ENCODE data around the gene ATN1.

The ATN1 gene

GRCh38 chr12:6928703-6929407, 1.1 kb downstream of the ATN1 start:
- DNase-seq = no peak

DNA sequence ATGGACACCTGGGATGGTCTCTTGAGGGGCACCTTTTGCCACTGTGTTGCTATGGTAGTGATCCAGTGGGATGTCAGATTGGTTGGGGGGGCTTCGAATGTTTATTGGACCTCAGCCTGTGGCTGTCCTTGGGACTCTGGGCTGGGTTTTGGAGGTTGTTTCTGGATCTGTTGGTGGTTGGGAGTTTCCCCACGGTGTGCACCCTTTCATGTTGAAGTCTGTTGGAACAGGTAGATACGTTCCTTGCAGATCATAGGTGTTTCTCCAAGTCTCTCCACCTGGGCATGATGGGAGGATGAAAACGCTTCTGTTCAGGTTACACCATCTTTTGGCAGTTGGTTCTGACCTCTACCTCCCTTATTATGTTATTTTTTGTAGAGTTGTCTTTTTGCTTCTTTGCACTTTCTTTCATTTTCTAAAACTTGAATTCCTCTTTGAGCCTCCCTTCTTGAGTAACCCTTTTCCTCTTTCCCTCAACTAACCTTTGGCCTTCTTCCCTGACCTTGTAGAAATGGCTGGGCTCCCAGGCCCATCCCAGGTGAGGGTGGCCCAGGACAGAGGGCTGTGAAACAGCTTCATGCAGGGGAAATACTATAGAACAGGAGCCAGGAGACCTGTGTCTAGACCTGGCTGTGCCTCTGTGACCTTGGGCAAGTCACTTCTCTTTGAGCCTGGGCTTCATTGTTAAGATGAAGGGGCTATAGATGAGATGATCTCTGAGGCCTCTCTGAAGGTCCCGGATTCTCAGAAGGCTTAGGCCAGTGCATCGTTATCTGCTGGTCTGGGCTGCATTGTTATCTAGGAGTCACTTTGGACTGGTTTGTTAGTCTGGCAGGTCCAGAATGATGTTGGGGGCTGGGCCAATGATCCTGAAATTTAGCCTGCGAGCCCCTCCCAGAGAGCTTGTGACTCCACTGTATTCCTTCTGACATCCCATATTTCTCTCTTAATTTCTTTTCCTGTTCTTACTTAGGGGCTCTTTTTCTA, 2.0 kb downstream of the ATN1 start:
- DNase-seq = no peak

DNA sequence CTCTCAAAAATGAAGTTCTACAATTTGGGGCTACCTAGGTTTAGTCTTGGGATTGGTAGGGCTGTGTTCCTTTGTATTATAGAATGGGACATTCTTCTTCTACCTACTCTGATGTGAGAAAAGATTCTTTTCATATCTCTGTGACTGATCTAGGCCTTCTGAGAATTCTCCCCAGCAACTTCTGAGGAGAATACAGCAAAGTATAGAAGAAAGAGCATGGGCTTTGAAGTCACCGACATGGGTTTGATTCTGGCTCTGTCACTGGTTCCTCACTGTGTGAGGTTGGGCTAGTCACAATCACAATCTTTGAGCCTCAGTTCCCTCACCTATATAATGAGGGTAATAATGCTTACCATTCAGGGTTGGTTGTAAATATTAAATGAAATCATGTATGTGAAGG, 5.0 kb downstream of the ATN1 start:
- no peak for DNase-seq

DNA sequence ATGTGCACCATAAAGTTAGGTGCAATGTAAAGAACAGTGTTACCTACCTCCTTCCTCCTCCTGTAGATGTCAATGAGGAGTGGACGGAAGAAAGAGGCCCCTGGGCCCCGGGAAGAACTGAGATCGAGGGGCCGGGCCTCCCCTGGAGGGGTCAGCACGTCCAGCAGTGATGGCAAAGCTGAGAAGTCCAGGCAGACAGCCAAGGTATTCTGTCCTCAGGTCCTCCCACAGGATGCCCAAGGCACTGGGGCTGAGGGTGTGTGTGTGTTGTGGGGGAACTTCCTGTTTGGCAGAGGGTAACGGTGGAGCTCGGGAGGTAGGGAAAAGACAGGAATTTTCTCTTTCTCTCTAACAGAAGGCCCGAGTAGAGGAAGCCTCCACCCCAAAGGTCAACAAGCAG, 6.4 kb downstream of the ATN1 start:
- DNase-seq = no peak

DNA sequence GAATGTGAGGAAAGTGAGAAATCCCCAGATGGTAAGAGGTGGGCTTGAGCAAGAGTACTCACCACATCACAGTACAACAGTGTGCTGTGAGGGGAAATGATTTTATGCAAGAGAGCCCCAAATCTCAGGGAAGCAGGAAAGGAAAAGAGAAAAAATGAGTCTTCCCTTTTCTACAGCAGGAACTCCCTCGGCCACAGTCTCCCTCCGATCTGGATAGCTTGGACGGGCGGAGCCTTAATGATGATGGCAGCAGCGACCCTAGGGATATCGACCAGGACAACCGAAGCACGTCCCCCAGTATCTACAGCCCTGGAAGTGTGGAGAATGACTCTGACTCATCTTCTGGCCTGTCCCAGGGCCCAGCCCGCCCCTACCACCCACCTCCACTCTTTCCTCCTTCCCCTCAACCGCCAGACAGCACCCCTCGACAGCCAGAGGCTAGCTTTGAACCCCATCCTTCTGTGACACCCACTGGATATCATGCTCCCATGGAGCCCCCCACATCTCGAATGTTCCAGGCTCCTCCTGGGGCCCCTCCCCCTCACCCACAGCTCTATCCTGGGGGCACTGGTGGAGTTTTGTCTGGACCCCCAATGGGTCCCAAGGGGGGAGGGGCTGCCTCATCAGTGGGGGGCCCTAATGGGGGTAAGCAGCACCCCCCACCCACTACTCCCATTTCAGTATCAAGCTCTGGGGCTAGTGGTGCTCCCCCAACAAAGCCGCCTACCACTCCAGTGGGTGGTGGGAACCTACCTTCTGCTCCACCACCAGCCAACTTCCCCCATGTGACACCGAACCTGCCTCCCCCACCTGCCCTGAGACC, 7.8 kb downstream of the ATN1 start:
- no peak for DNase-seq

DNA sequence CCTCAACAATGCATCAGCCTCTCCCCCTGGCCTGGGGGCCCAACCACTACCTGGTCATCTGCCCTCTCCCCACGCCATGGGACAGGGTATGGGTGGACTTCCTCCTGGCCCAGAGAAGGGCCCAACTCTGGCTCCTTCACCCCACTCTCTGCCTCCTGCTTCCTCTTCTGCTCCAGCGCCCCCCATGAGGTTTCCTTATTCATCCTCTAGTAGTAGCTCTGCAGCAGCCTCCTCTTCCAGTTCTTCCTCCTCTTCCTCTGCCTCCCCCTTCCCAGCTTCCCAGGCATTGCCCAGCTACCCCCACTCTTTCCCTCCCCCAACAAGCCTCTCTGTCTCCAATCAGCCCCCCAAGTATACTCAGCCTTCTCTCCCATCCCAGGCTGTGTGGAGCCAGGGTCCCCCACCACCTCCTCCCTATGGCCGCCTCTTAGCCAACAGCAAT, 8.5 kb downstream of the ATN1 start:
- no peak for DNase-seq

DNA sequence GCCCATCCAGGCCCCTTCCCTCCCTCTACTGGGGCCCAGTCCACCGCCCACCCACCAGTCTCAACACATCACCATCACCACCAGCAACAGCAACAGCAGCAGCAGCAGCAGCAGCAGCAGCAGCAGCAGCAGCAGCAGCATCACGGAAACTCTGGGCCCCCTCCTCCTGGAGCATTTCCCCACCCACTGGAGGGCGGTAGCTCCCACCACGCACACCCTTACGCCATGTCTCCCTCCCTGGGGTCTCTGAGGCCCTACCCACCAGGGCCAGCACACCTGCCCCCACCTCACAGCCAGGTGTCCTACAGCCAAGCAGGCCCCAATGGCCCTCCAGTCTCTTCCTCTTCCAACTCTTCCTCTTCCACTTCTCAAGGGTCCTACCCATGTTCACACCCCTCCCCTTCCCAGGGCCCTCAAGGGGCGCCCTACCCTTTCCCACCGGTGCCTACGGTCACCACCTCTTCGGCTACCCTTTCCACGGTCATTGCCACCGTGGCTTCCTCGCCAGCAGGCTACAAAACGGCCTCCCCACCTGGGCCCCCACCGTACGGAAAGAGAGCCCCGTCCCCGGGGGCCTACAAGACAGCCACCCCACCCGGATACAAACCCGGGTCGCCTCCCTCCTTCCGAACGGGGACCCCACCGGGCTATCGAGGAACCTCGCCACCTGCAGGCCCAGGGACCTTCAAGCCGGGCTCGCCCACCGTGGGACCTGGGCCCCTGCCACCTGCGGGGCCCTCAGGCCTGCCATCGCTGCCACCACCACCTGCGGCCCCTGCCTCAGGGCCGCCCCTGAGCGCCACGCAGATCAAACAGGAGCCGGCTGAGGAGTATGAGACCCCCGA, 9.1 kb downstream of the ATN1 start:
- no peak for DNase-seq

GRCh38 chr12:6937481-6938352, 10.0 kb downstream of the ATN1 start:
- DNase-seq = peak; percentile 87

DNA sequence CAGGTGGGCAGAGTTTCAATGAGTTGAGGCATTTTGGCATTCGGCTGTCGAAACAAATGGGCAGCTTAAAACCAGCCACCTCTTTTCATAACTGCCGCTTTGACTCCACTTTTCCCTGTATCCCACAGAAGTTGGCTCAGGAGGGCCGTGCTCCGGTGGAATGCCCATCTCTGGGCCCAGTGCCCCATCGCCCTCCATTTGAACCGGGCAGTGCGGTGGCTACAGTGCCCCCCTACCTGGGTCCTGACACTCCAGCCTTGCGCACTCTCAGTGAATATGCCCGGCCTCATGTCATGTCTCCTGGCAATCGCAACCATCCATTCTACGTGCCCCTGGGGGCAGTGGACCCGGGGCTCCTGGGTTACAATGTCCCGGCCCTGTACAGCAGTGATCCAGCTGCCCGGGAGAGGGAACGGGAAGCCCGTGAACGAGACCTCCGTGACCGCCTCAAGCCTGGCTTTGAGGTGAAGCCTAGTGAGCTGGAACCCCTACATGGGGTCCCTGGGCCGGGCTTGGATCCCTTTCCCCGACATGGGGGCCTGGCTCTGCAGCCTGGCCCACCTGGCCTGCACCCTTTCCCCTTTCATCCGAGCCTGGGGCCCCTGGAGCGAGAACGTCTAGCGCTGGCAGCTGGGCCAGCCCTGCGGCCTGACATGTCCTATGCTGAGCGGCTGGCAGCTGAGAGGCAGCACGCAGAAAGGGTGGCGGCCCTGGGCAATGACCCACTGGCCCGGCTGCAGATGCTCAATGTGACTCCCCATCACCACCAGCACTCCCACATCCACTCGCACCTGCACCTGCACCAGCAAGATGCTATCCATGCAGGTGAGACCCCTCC, 10.8 kb downstream of the ATN1 start:
- no peak for DNase-seq

- no peak for DNase-seq
Measured at GRCh38 chr12:6939191-6939540, 11.4 kb downstream of the ATN1 start.

- DNase-seq = no peak
Measured at GRCh38 chr12:6941267-6941666, 13.5 kb downstream of the ATN1 start.

GRCh38 chr12:6941782-6942181, 14.0 kb downstream of the ATN1 start:
- DNase-seq = no peak

DNA sequence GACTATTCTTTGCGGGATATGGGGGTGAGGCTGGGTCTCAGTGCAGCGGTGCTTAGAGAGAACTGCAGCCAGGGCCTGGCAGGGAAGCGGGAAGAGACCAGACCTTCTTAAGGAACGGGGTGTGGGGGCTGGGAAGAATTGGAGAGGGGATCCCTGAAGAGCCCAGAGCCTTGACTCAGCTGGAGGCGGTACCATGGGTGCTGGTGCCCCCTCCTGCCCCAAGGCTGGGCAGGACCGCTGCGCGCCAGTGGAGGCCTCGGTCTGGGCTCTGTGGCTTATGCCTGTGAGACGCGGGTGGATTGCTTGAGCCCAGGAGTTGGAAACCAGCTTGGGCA, 14.5 kb downstream of the ATN1 start:
- DNase-seq = no peak

- DNase-seq = peak; percentile 91
Measured at GRCh38 chr12:6943389-6943721, 15.6 kb downstream of the ATN1 start.

- DNase-seq = peak; percentile 94
Measured at GRCh38 chr12:6943722-6944380, 16.1 kb downstream of the ATN1 start, which contains the start of the genes C12orf57 and RNU7-1. Gene C12orf57, plus strand, starts transcription at chr12:6944022. Its CDS starts 100 bp downstream, at chr12:6944122. Gene RNU7-1, plus strand, starts transcription at chr12:6943816.

DNA sequence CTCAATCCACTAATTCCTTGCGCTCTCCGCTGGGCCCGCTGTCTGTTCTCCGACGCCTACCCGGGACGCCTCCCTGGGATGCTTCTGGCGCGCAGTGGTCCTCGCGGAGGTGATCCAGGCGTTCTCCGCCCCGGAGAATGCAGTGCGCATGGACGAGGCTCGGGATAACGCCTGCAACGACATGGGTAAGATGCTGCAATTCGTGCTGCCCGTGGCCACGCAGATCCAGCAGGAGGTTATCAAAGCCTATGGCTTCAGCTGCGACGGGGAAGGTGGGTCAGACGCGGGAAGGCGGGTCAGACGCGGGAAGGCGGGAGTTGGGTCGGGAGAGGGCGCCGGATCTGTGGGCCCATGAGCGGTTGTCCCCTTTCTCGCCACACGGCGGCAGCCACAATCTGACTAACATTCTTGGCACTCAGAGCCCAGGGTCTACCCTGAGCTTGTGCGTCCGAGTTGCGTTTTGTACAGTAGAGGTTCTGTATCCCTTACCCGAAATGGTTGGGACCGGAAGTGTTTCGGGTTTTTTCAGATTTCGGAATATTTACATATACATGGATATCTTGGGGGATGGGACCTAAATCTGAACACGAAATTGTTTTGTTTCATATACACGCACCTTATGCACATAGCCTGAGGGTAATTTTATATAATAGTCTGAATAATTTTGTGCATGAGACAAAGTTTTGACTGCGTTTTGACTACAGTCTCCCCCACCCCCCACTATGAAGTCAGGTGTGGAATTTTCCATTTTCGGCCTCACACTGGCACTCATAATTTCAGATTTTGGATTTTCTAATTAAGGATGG, 16.8 kb downstream of the ATN1 start:
- DNase-seq = peak; percentile 93

- DNase-seq = no peak
Measured at GRCh38 chr12:6945613-6946012, 17.9 kb downstream of the ATN1 start.

DNA sequence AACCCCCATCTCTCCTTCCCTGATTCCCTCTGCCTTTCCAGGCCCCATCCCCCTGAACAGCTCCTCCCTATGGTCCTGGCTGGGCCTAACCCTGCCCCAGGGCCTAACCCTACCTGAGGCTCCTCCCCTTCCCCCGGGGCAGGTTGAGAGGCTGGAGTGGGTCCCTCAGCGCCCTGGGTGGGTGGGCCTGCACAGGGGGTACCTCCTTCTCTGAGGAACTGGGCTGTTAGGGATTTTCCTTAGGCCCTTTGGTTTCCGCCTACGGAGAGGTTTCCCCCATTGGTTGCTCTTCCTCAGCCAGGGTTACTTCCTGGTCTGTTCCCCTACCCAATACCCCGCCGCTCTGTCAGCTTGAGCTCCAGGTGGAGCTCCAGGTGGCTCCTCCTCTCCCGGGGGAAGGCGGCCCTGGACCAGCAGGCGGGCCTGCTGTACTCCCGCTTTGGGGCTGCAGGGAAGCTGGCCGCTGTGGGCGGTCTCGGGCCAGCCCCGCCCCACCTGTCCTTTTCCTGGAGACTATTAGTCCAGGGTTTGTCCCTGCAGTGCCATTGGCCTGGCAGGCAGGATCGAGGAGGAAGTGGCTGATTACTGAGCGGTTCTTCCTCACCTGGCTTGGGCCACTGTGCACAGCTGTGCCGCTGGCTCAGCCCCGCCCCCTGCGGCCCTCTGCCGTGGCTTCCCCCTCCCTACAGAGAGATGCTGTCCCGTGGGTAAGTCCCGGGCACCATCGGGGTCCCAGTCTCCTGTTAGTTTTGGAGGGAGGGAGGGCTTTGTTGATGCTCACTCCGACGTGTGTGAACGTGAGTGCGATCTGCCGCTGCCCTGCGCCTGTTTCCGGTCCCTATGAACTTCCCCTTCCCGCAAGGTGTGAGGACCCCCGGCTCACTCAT, 18.5 kb downstream of the ATN1 start:
- no peak for DNase-seq

Data from HCEC 1CT (cell line).